ENCODE measurements around the gene GCC1. TPM values are rescaled to one million over a fixed set of nuclear protein-coding genes. Genes with fewer than 3 reads are reported as not detected.
A peak's percentile ranks its signal among the peaks of the same experiment; 100 is the strongest.

The GCC1 gene
- total RNA-seq (2014; rRNA removed; shearing (Covaris generic)), result 8.9 and 9.6 TPM in 2 replicates

- Histone ChIP-seq H3K36me3 (replicated peaks; ENCODE audit: control insufficient read depth, insufficient read depth, low read length) (peaks cover 8% of the 10 kb centered on the region), H3K4me3 (ENCODE audit: insufficient read depth, low read depth, low read length) (peak within 1 kb of the TSS; percentile 93), H3K27me3 (ENCODE audit: control insufficient read depth, insufficient read depth, low read length) (peaks cover 22% of the 10 kb centered on the region)
- DNase-seq, result peak; percentile 97
Measured at GRCh38 chr7:127585044-127585953, at the start of gene GCC1. GCC1 (minus strand) TSS chr7:127585596; CDS start chr7:127585182, 414 bp downstream.

GRCh38 chr7:127632276-127632910 is 47.0 kb upstream of the GCC1 start:
- Histone ChIP-seq H3K36me3 (replicated peaks; ENCODE audit: control insufficient read depth, insufficient read depth, low read length) (no peaks in the 10 kb centered on the region), H3K27me3 (ENCODE audit: control insufficient read depth, insufficient read depth, low read length) (peaks cover 2% of the 10 kb centered on the region; the same call in 1 of the 2 replicates)

GRCh38 chr7:127629268-127629854 is 44.0 kb upstream of the GCC1 start:
- Histone ChIP-seq H3K27me3 (ENCODE audit: control insufficient read depth, insufficient read depth, low read length) (peaks cover 2% of the 10 kb centered on the region; the same call in 1 of the 2 replicates), H3K4me3 (ENCODE audit: insufficient read depth, low read depth, low read length) (no peak overlapping the region), H3K36me3 (replicated peaks; ENCODE audit: control insufficient read depth, insufficient read depth, low read length) (no peaks in the 10 kb centered on the region)
- peak; percentile 86 for DNase-seq

More at GRCh38 chr7:127632276-127632910, 47.0 kb upstream of the GCC1 start:
- H3K4me3 ChIP-seq (ENCODE audit: insufficient read depth, low read depth, low read length), result no peak overlapping the region
- DNase-seq, result no peak

- Histone ChIP-seq H3K27me3 (ENCODE audit: control insufficient read depth, insufficient read depth, low read length) (peaks cover 2% of the 10 kb centered on the region; the same call in 1 of the 2 replicates), H3K36me3 (replicated peaks; ENCODE audit: control insufficient read depth, insufficient read depth, low read length) (no peaks in the 10 kb centered on the region), H3K4me3 (ENCODE audit: insufficient read depth, low read depth, low read length) (no peak overlapping the region)
- peak; percentile 59 for DNase-seq
Measured at GRCh38 chr7:127628445-127628844, 43.0 kb upstream of the GCC1 start.

GRCh38 chr7:127625331-127625730 is 39.9 kb upstream of the GCC1 start:
- Histone ChIP-seq H3K27me3 (ENCODE audit: control insufficient read depth, insufficient read depth, low read length) (peaks cover 5% of the 10 kb centered on the region), H3K36me3 (replicated peaks; ENCODE audit: control insufficient read depth, insufficient read depth, low read length) (no peaks in the 10 kb centered on the region), H3K4me3 (ENCODE audit: insufficient read depth, low read depth, low read length) (no peak overlapping the region)
- no peak for DNase-seq

- DNase-seq, result peak; percentile 66
- no peaks in the 10 kb centered on the region for H3K36me3 ChIP-seq (replicated peaks; ENCODE audit: control insufficient read depth, insufficient read depth, low read length)
- peaks cover 44% of the 10 kb centered on the region for H3K27me3 ChIP-seq (ENCODE audit: control insufficient read depth, insufficient read depth, low read length)
- peak overlapping the region; percentile 67 for H3K4me3 ChIP-seq (ENCODE audit: insufficient read depth, low read depth, low read length)
Measured at GRCh38 chr7:127620406-127621233, 35.2 kb upstream of the GCC1 start.

- Histone ChIP-seq H3K27me3 (ENCODE audit: control insufficient read depth, insufficient read depth, low read length) (peaks cover 46% of the 10 kb centered on the region), H3K36me3 (replicated peaks; ENCODE audit: control insufficient read depth, insufficient read depth, low read length) (no peaks in the 10 kb centered on the region), H3K4me3 (ENCODE audit: insufficient read depth, low read depth, low read length) (peak overlapping the region; percentile 67)
- DNase-seq, result peak; percentile 87
Measured at GRCh38 chr7:127619681-127620405, 34.4 kb upstream of the GCC1 start.

- DNase-seq, result no peak
- Histone ChIP-seq H3K4me3 (ENCODE audit: insufficient read depth, low read depth, low read length) (no peak overlapping the region), H3K36me3 (replicated peaks; ENCODE audit: control insufficient read depth, insufficient read depth, low read length) (no peaks in the 10 kb centered on the region), H3K27me3 (ENCODE audit: control insufficient read depth, insufficient read depth, low read length) (peaks cover 46% of the 10 kb centered on the region)
Measured at GRCh38 chr7:127618775-127619174, 33.4 kb upstream of the GCC1 start.

- H3K27me3 ChIP-seq (ENCODE audit: control insufficient read depth, insufficient read depth, low read length), result peaks cover 48% of the 10 kb centered on the region
- no peak for DNase-seq
Measured at GRCh38 chr7:127618042-127618441, 32.6 kb upstream of the GCC1 start, which contains the start of gene PAX4. PAX4 (minus strand) TSS chr7:127618142; CDS start chr7:127615928, 2,214 bp downstream.

GRCh38 chr7:127616724-127617123 is 31.3 kb upstream of the GCC1 start:
- Histone ChIP-seq H3K4me3 (ENCODE audit: insufficient read depth, low read depth, low read length) (no peak overlapping the region), H3K36me3 (replicated peaks; ENCODE audit: control insufficient read depth, insufficient read depth, low read length) (no peaks in the 10 kb centered on the region), H3K27me3 (ENCODE audit: control insufficient read depth, insufficient read depth, low read length) (peaks cover 48% of the 10 kb centered on the region)
- no peak for DNase-seq

More at GRCh38 chr7:127618042-127618441, 32.6 kb upstream of the GCC1 start, which contains the start of gene PAX4:
- no peak within 1 kb of the TSS for H3K4me3 ChIP-seq (ENCODE audit: insufficient read depth, low read depth, low read length)
- no peaks in the 10 kb centered on the region for H3K36me3 ChIP-seq (replicated peaks; ENCODE audit: control insufficient read depth, insufficient read depth, low read length)

- Histone ChIP-seq H3K4me3 (ENCODE audit: insufficient read depth, low read depth, low read length) (no peak overlapping the region), H3K27me3 (ENCODE audit: control insufficient read depth, insufficient read depth, low read length) (peaks cover 12% of the 10 kb centered on the region), H3K36me3 (replicated peaks; ENCODE audit: control insufficient read depth, insufficient read depth, low read length) (no peaks in the 10 kb centered on the region)
- no peak for DNase-seq
Measured at GRCh38 chr7:127612263-127612662, 26.9 kb upstream of the GCC1 start.

GRCh38 chr7:127609297-127609696 is 23.9 kb upstream of the GCC1 start:
- Histone ChIP-seq H3K4me3 (ENCODE audit: insufficient read depth, low read depth, low read length) (no peak overlapping the region), H3K27me3 (ENCODE audit: control insufficient read depth, insufficient read depth, low read length) (peaks cover 2% of the 10 kb centered on the region; the same call in 1 of the 2 replicates), H3K36me3 (replicated peaks; ENCODE audit: control insufficient read depth, insufficient read depth, low read length) (no peaks in the 10 kb centered on the region)
- peak; percentile 9 for DNase-seq

- Histone ChIP-seq H3K4me3 (ENCODE audit: insufficient read depth, low read depth, low read length) (no peak overlapping the region), H3K27me3 (ENCODE audit: control insufficient read depth, insufficient read depth, low read length) (peaks cover under 1% of the 10 kb centered on the region; the same call in 1 of the 2 replicates), H3K36me3 (replicated peaks; ENCODE audit: control insufficient read depth, insufficient read depth, low read length) (no peaks in the 10 kb centered on the region)
- no peak for DNase-seq
Measured at GRCh38 chr7:127608446-127608845, 23.1 kb upstream of the GCC1 start.
